Activated CD4-positive, alpha-beta T cell treated with anti-CD3 and anti-CD28 coated beads, Interleukin-2, amount 10 ng/mL, durations not matched to agents 24 days and 14 days (primary cell): ENCODE results near the gene NRP2. TPM values are rescaled to one million over a fixed set of nuclear protein-coding genes. Genes with fewer than 3 reads are reported as not detected.

Experiments used
- DNase-seq: peaks from one replicate; pipeline ENCODE4 v3.0.0; 2022
- H3K27ac Mint-ChIP-seq: one replicate; pipeline ENCODE4 v1.8.0; 2022; ENCODE audit warnings: mild to moderate bottlenecking, mixed read lengths
- H3K27me3 Mint-ChIP-seq: one replicate; pipeline ENCODE4 v1.8.0; 2022; ENCODE audit warnings: mixed read lengths
- H3K36me3 Mint-ChIP-seq: one replicate; pipeline ENCODE4 v1.8.0; 2022; ENCODE audit warnings: low read depth, mild to moderate bottlenecking, mixed read lengths
- H3K4me1 Mint-ChIP-seq: one replicate; pipeline ENCODE4 v1.8.0; 2021; ENCODE audit warnings: mixed read lengths
- H3K4me3 Mint-ChIP-seq: one replicate; pipeline ENCODE4 v1.8.0; 2022; ENCODE audit warnings: mild to moderate bottlenecking, moderate library complexity, mixed read lengths
- H3K9me3 Mint-ChIP-seq: one replicate; pipeline ENCODE4 v1.8.0; 2021; ENCODE audit warnings: mixed read lengths
- intact Hi-C: fragments of 100-400 bp; cut with micrococcal nuclease; formaldehyde crosslinking; loops from one replicate; pipeline ENCODE4 v1.15.1; 2023
- total RNA-seq: library from RNA; stranded (reverse); gene quantifications from 2 replicates; pipeline ENCODE4 v1.2.3, GENCODE V29; 2022

The NRP2 gene
- total RNA-seq, 1 donor from 2014 or later: 64.4 TPM

GRCh38 chr2:205769495-205769850 lies 87.2 kb downstream of the NRP2 start:
- intact Hi-C loops: loop anchor here (5.0 kb wide), 1 partner anchor 43 kb away; no protein-coding TSS in a partner anchor
- Mint-ChIP-seq H3K9me3 (no peaks in the 10 kb centered on the region), H3K36me3 (peaks cover 9% of the 10 kb centered on the region), H3K27me3 (peaks cover 22% of the 10 kb centered on the region), H3K4me3 (no peak overlapping the region), H3K4me1 (peaks cover 4% of the 10 kb centered on the region), H3K27ac (no peak overlapping the region)
- no peak for DNase-seq

DNA sequence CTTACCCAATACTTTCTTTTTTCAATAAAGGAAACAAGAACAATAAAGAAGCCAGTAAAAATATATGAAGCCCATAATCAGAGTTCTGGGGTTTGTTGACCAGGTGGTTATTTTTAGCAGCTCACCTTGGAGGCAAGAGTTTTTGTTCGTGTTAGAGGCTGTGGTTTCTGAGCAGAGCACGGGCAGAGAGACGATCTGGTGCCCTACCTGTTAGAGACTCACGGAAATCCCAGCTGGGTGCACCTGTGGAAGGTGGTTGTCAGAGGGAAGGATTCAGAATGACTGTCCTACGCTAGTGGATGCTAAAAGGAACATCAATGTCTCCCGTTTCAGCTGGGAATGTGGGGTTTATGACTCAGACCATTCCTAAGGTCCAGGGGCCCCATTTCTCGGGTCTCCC lies 87.6 kb downstream of the NRP2 start:
- H3K27me3 Mint-ChIP-seq: peaks cover 22% of the 10 kb centered on the region
- H3K36me3 Mint-ChIP-seq: peaks cover 9% of the 10 kb centered on the region
- no peak overlapping the region for H3K27ac Mint-ChIP-seq
- DNase-seq: no peak
- peaks cover 4% of the 10 kb centered on the region for H3K4me1 Mint-ChIP-seq
- no peak overlapping the region for H3K4me3 Mint-ChIP-seq
- no peaks in the 10 kb centered on the region for H3K9me3 Mint-ChIP-seq
- intact Hi-C loops: loop anchor here (5.0 kb wide), 1 partner anchor 42 kb away; no protein-coding TSS in a partner anchor

GRCh38 chr2:205770577-205770976 lies 88.3 kb downstream of the NRP2 start:
- DNase-seq: no peak
- Mint-ChIP-seq H3K4me3 (no peak overlapping the region), H3K9me3 (no peaks in the 10 kb centered on the region), H3K27ac (no peak overlapping the region), H3K36me3 (peaks cover 5% of the 10 kb centered on the region), H3K4me1 (peaks cover 4% of the 10 kb centered on the region), H3K27me3 (peaks cover 16% of the 10 kb centered on the region)
- intact Hi-C loops: no loop called here

DNA sequence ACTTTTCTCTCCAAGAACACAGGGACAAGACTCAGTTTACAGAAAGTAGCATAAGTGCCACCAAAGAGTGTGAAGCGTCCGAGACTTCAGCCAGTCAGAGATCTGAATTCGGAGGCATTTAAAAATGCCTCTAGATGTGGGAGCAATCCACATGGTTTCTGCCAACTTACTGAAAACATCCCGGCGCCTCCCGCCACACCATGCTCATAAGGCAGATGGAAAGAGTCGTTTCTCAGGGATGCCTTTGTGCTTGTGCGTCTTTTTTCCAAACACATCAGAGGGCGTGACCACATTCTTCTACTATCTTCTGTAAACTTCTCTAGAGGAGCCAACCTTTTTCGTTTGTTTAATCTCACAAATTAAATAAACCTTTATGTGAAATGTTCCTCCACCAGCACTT lies 88.7 kb downstream of the NRP2 start:
- Mint-ChIP-seq H3K27me3 (peaks cover 13% of the 10 kb centered on the region), H3K9me3 (no peaks in the 10 kb centered on the region), H3K4me3 (no peak overlapping the region), H3K27ac (no peak overlapping the region), H3K4me1 (peaks cover 4% of the 10 kb centered on the region), H3K36me3 (peaks cover 5% of the 10 kb centered on the region)
- DNase-seq: no peak
- intact Hi-C loops: no loop called here

GRCh38 chr2:205771666-205772065 lies 89.4 kb downstream of the NRP2 start:
- H3K27ac Mint-ChIP-seq: no peak overlapping the region
- peaks cover 8% of the 10 kb centered on the region for H3K27me3 Mint-ChIP-seq

DNA sequence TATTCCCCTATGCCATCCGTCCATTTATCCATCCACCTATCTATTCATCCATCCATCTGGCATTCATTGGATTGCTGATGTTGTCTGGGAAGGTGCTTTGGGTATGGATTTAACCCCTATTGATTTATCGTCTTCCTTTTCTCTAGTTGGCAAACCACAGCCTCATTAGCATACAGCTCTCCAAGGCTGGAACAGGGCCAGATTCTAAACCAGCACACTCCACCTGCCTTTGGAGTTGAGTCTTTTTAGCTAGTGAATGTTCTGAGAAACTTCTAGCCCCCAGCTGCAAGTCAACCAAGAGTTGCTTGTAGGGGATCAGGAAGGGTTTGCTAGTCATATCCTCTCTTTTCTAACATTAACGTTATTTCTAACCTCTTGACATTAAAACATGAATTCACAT lies 90.7 kb downstream of the NRP2 start:
- intact Hi-C loops: no loop called here
- Mint-ChIP-seq H3K27me3 (peaks cover 11% of the 10 kb centered on the region), H3K36me3 (peaks cover 2% of the 10 kb centered on the region), H3K4me3 (no peak overlapping the region), H3K4me1 (peaks cover 4% of the 10 kb centered on the region), H3K9me3 (no peaks in the 10 kb centered on the region), H3K27ac (no peak overlapping the region)
- DNase-seq: no peak

More at GRCh38 chr2:205771666-205772065, 89.4 kb downstream of the NRP2 start:
- peaks cover 4% of the 10 kb centered on the region for H3K36me3 Mint-ChIP-seq
- no peak overlapping the region for H3K4me3 Mint-ChIP-seq
- intact Hi-C loops: no loop called here
- H3K9me3 Mint-ChIP-seq: no peaks in the 10 kb centered on the region
- peaks cover 4% of the 10 kb centered on the region for H3K4me1 Mint-ChIP-seq
- DNase-seq: no peak

DNA sequence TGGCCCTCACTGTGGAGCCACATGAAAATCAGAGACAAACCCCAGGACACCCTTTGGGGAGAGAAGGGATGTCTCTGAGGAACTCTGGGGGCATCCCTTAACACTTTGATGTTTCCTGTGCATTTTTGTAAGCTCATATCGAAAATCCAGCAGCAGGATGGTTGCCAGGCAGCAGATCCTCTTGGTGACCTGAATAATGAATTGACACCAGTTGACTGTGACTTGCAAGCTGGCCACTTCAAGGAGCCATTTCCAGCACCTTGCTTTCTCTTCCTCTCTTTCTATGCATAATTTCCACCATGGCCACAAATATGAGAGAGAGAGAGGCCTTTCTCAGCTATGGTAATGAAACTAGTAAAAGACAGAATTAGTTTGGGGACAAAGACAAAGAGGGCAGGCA lies 91.7 kb downstream of the NRP2 start:
- H3K4me3 Mint-ChIP-seq: no peak overlapping the region
- peaks cover 4% of the 10 kb centered on the region for H3K4me1 Mint-ChIP-seq
- no peaks in the 10 kb centered on the region for H3K9me3 Mint-ChIP-seq
- no peak for DNase-seq
- H3K36me3 Mint-ChIP-seq: peaks cover 2% of the 10 kb centered on the region
- intact Hi-C loops: no loop called here
- no peak overlapping the region for H3K27ac Mint-ChIP-seq
- H3K27me3 Mint-ChIP-seq: peaks cover 13% of the 10 kb centered on the region

DNA sequence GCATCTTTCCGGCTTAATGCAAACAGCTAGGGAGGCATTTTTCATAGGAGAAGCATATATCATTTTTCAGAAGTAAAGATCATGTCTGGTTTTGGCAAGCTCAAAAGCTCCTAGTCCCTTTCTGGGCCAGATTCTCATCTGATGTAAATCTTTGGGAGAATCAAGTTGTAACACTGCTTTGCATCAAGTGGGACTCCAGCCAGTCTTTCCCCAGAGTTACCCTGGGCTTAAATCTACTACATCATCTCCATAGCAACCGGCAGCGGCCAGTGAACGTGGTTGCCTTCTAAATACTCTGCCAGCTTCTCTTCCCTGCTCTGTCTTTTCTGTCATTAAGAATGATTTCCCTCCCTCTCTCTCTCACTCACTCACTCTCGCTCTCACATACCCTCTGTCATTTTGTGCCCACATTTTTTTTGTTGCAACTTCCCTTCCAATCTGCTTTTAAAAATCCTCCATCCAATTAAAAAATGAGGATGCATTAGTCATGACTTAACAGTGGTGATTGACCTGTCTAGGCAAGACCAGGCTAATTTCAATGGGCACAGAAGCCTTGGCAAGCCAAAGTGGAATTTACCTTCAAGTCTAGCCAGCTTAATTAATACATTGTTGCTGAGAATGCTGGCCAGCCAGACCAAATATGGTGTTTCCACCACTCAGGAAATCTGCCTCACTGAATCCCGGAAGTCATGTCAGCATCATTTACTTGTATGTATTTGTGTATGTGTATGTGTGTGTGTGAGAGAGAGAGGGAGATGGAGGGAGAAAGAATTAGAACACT lies 93.0 kb downstream of the NRP2 start:
- intact Hi-C loops: no loop called here
- no peak overlapping the region for H3K27ac Mint-ChIP-seq
- peaks cover 13% of the 10 kb centered on the region for H3K27me3 Mint-ChIP-seq
- H3K4me1 Mint-ChIP-seq: peaks cover under 1% of the 10 kb centered on the region
- no peaks in the 10 kb centered on the region for H3K36me3 Mint-ChIP-seq
- DNase-seq: no peak
- no peaks in the 10 kb centered on the region for H3K9me3 Mint-ChIP-seq
- H3K4me3 Mint-ChIP-seq: no peak overlapping the region

DNA sequence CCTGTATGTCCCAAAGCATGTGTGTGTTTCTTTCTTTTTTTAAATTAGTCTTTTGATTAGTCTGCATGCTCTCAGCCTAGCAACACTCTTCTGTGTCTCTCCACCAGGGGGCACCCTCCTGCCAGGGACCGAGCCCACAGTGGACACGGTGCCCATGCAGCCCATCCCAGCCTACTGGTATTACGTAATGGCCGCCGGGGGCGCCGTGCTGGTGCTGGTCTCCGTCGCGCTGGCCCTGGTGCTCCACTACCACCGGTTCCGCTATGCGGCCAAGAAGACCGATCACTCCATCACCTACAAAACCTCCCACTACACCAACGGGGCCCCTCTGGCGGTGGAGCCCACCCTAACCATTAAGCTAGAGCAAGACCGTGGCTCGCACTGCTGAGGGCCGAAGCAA lies 93.8 kb downstream of the NRP2 start:
- intact Hi-C loops: no loop called here
- Mint-ChIP-seq H3K9me3 (no peaks in the 10 kb centered on the region), H3K27ac (no peak overlapping the region), H3K36me3 (no peaks in the 10 kb centered on the region), H3K27me3 (peaks cover 13% of the 10 kb centered on the region), H3K4me3 (no peak overlapping the region), H3K4me1 (peaks cover 3% of the 10 kb centered on the region)
- peak; percentile 80 for DNase-seq

GRCh38 chr2:205776720-205777119 lies 94.4 kb downstream of the NRP2 start:
- H3K4me3 Mint-ChIP-seq: no peak overlapping the region
- no peak overlapping the region for H3K27ac Mint-ChIP-seq
- intact Hi-C loops: no loop called here
- peaks cover 13% of the 10 kb centered on the region for H3K27me3 Mint-ChIP-seq
- H3K36me3 Mint-ChIP-seq: no peaks in the 10 kb centered on the region
- peaks cover 3% of the 10 kb centered on the region for H3K4me1 Mint-ChIP-seq
- DNase-seq: no peak
- no peaks in the 10 kb centered on the region for H3K9me3 Mint-ChIP-seq

DNA sequence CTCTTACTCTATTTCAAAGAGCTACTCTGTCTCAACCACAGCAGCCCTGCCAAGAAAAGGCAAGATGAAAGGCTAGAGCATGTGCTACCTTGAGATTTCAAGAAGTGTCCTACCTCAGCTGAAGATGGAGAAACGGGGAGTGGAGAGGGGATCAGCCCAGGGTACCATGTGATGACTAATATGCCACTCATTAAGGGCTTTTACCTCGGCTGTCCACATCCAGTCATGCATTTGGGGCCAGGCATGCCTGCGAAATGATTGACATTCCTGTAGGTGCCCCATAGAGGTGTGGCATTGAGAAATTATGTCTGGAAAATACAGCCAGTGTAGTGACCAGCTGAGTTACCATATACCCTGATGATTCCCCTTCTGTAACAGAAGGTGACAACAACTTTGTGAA lies 96.1 kb downstream of the NRP2 start:
- no peak overlapping the region for H3K27ac Mint-ChIP-seq
- H3K9me3 Mint-ChIP-seq: no peaks in the 10 kb centered on the region
- H3K27me3 Mint-ChIP-seq: peaks cover 10% of the 10 kb centered on the region
- intact Hi-C loops: no loop called here
- peaks cover 3% of the 10 kb centered on the region for H3K4me1 Mint-ChIP-seq
- no peak overlapping the region for H3K4me3 Mint-ChIP-seq
- no peaks in the 10 kb centered on the region for H3K36me3 Mint-ChIP-seq
- DNase-seq: no peak

DNA sequence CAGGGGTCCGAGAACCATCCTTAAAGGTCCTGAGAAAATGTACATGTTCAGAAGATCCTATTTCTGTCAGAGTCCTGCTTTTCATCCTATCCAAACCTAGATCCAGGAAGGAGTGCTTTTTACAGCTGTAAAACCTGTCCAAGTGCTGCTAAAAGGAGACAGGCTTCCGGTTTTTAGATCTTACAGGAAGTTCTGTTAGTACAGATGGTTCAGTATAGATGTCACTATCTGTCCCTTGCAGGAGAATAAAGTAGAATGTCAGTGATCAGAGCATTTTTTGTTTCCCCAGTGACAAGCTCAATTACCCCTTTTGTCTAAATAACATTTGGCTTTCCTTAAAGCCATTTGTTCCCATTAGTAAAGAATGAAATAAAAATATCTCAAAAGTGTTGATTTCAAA lies 98.3 kb downstream of the NRP2 start:
- H3K27me3 Mint-ChIP-seq: peaks cover 6% of the 10 kb centered on the region

GRCh38 chr2:205781244-205781931 lies 99.1 kb downstream of the NRP2 start:
- Mint-ChIP-seq H3K4me3 (no peak overlapping the region), H3K27me3 (peaks cover 6% of the 10 kb centered on the region), H3K36me3 (no peaks in the 10 kb centered on the region), H3K27ac (no peak overlapping the region), H3K4me1 (peaks cover 6% of the 10 kb centered on the region), H3K9me3 (no peaks in the 10 kb centered on the region)
- DNase-seq: no peak
- intact Hi-C loops: no loop called here

More for the DNA sequence above, 98.3 kb downstream of the NRP2 start:
- no peak overlapping the region for H3K27ac Mint-ChIP-seq
- H3K4me1 Mint-ChIP-seq: peaks cover 5% of the 10 kb centered on the region
- H3K9me3 Mint-ChIP-seq: no peaks in the 10 kb centered on the region
- intact Hi-C loops: no loop called here
- H3K4me3 Mint-ChIP-seq: no peak overlapping the region
- no peak for DNase-seq
- no peaks in the 10 kb centered on the region for H3K36me3 Mint-ChIP-seq

- DNase-seq: no peak
- intact Hi-C loops: no loop called here
- H3K27ac Mint-ChIP-seq: no peak overlapping the region
- peaks cover 6% of the 10 kb centered on the region for H3K4me1 Mint-ChIP-seq
- no peaks in the 10 kb centered on the region for H3K36me3 Mint-ChIP-seq
- H3K27me3 Mint-ChIP-seq: peaks cover 4% of the 10 kb centered on the region
- H3K9me3 Mint-ChIP-seq: no peaks in the 10 kb centered on the region
- no peak overlapping the region for H3K4me3 Mint-ChIP-seq
Observed at GRCh38 chr2:205782941-205783340, 100.6 kb downstream of the NRP2 start.
